T47D (cell line): ENCODE measurements around the gene CFAP68.

ENCODE experiments used
- DNase-seq, 2 experiments: peaks; one replicate each; pipeline versions ENCODE4 v3.0.0 to v3.0.0-alpha.2; 2011 to 2012; ENCODE audit warnings: low read depth in 1 of 2, low spot score in 1 of 2
- JUND ChIP-seq: IDR thresholded peaks from 2 replicates; pipeline ENCODE4 v1.6.1; 2012; ENCODE audit warnings: low read depth
- in situ Hi-C: cut with HindIII; loops from 2 replicates; pipeline ENCODE4 v1.10.0; 2016; ENCODE audit warnings: low sequenced_read_pairs, low pct_unique_long_range_greater_than_20kb

CFAP68 gene, protein sequence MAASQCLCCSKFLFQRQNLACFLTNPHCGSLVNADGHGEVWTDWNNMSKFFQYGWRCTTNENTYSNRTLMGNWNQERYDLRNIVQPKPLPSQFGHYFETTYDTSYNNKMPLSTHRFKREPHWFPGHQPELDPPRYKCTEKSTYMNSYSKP

DNA sequence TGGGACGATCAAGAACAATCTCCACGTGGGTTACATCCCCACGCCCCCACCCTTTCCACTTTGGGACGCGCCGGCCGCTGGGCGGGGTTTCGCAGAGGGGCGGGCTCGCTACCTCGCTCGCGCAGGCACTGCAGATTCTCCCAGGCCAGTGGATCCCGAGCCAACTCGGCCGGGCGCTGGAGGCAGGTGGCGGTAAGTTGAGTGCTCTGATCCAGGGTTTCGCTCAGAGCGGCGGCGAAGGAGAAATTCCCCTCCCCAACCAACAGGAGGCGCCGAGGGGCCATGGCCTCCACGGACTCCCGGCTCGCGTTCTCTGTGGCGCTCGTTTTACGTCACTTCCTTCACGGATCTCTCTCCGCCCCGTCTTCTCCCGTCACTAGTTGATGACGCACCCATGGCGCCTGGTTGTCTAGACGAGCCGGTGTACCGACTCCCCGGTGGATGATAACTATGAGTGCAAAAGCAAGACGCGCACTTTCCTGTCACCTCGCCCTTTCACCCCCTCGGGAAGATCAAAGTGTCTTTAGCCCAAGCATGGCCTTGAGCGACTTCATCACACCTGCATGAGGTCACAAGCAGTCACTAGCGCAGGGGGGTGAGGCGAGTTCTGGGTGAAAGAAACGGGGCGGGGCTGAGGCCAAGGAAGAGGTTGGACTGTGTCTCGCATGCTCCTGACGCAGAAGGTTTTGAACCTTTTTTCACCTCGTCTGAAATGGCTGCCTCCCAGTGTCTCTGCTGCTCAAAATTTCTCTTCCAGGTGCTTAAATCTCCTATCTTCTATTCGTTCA, at the start of gene CFAP68, which contains the start of gene FDXACB1:
CFAP68 (plus strand) TSS at position 693 of the 788 bp plus-strand sequence; CDS start at position 713, 20 bp downstream.
FDXACB1 (minus strand) TSS at position 317 of the 788 bp plus-strand sequence; CDS start at position 284, 33 bp downstream.
- in situ Hi-C loops = no loop called here
- peak; percentile 81 to 99 for DNase-seq
- no peak for TF ChIP-seq JUND

DNA sequence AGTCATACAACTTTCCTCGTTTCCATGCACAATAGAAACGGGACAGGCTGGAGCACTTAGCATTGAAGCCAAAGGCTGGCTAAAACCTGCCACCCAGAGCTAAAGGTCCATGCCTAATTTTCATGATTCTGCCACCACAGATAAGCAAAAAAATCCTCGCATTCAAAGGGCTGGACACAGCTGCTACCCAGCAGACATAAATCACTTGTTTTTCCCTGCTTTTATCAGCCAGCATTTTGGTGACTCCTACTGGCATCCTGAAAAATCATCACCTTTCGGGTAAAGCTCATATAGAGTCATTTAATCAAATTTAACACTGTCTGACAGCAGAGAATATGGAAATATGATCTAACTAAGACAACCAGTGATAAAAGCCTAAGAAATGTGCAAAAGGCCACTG, 45.8 kb upstream of the CFAP68 start:
- TF ChIP-seq JUND = no peak
- peak in 1 of 2 experiments; percentile 15 for DNase-seq
- in situ Hi-C loops = no loop called here

GRCh38 chr11:111834432-111835163, 44.7 kb upstream of the CFAP68 start:
- DNase-seq = no peak
- in situ Hi-C loops = no loop called here
- no peak for TF ChIP-seq JUND

GRCh38 chr11:111835665-111836064, 43.7 kb upstream of the CFAP68 start:
- in situ Hi-C loops = no loop called here
- no peak for TF ChIP-seq JUND
- no peak for DNase-seq

- DNase-seq = no peak
- in situ Hi-C loops = no loop called here
- TF ChIP-seq JUND = no peak
Measured at GRCh38 chr11:111836162-111836561, 43.2 kb upstream of the CFAP68 start.

DNA sequence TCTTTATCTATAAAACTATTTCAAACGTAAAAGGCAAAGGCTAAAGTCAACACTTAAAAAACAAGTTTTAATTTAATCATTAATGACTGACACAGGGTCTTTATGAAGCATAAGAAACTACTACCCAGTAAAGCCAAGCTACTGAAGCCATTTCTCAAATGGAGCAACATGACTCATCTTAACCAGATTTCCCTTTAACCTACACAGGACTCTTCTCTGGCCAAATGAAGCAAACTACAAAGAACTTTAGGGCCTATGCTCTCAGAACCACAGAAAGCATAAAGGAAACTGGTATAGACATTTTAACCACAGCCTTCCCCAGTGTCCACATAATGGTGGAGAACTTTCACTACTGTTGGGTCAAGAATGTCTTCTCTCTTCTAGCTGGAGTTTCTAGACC, 42.6 kb upstream of the CFAP68 start:
- no peak for DNase-seq
- in situ Hi-C loops = no loop called here
- TF ChIP-seq JUND = no peak

GRCh38 chr11:111837366-111837891, 41.9 kb upstream of the CFAP68 start:
- in situ Hi-C loops = no loop called here
- no peak for DNase-seq

GRCh38 chr11:111838054-111838453, 41.3 kb upstream of the CFAP68 start:
- in situ Hi-C loops = no loop called here
- no peak for DNase-seq
- no peak for TF ChIP-seq JUND

More at GRCh38 chr11:111837366-111837891, 41.9 kb upstream of the CFAP68 start:
- TF ChIP-seq JUND = no peak

DNA sequence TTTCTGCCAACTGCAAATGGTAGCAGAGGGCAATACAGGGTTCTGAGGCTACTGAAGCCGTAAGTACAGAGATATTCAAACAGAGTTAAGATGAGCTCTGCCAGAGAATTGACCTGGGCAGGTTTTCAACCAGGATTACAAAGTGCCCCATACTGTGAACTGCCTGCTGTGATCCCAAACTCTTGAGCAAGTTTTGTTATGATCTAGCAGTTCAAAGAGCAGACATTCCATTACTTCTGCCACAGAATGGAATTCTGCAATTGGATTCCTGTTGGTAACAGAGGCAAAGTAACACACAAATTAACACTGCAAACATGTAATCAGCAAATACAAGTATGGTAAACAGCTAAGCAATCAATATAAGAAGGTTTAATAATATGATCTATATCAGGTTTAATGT, 39.2 kb upstream of the CFAP68 start:
- in situ Hi-C loops = no loop called here
- no peak for TF ChIP-seq JUND

GRCh38 chr11:111841370-111842053, 37.8 kb upstream of the CFAP68 start:
- in situ Hi-C loops = no loop called here
- DNase-seq = peak; percentile 55 to 85
- TF ChIP-seq JUND = no peak

More for the DNA sequence above, 39.2 kb upstream of the CFAP68 start:
- DNase-seq = no peak

DNA sequence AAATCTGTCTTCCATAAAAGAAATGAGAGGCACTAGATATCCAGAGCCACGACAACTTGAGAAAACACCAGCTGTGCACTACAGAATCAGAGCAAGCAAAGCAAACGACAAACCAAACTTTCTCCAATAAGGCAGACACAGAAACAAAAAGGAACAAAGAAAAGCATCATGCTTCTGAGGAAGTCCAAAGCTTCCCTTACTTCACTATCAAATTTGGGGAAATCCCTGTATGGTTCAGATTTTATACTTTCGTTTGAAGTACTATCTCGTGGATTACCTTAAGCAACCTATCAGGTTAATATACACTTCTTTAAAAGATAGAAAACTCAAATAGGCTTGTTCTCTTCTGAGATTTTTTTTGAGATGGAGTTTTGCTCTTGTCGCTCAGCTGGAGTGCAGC, 35.7 kb upstream of the CFAP68 start:
- no peak for DNase-seq
- in situ Hi-C loops = no loop called here
- no peak for TF ChIP-seq JUND
